Measurements from ENCODE around the gene RBM4B.

RBM4B gene

GRCh38 chr11:66632952-66633351 lies 44.7 kb downstream of the RBM4B start:
- TF ChIP-seq CTCF (IDR thresholded peaks at IDR 0.05; ENCODE audit: insufficient read depth, low read depth, low read length, missing control alignments) = no peak
- no peak overlapping the region for H3K4me3 ChIP-seq (ENCODE audit: low read depth, low read length)
- no peak for DNase-seq (ENCODE audit: low read depth)

GRCh38 chr11:66631883-66632282 lies 45.8 kb downstream of the RBM4B start:
- TF ChIP-seq CTCF (IDR thresholded peaks at IDR 0.05; ENCODE audit: insufficient read depth, low read depth, low read length, missing control alignments) = no peak
- no peak overlapping the region for H3K4me3 ChIP-seq (ENCODE audit: low read depth, low read length)
- no peak for DNase-seq (ENCODE audit: low read depth)

- no peak overlapping the region for H3K4me3 ChIP-seq (ENCODE audit: low read depth, low read length)
- DNase-seq (ENCODE audit: low read depth) = no peak
- TF ChIP-seq CTCF (IDR thresholded peaks at IDR 0.05; ENCODE audit: insufficient read depth, low read depth, low read length, missing control alignments) = no peak
These were observed 48.3 kb downstream of the RBM4B start for GRCh38 chr11:66629356-66629755.

- no peak for TF ChIP-seq CTCF (IDR thresholded peaks at IDR 0.05; ENCODE audit: insufficient read depth, low read depth, low read length, missing control alignments)
- H3K4me3 ChIP-seq (ENCODE audit: low read depth, low read length) = no peak overlapping the region
- DNase-seq (ENCODE audit: low read depth) = no peak
These were observed 49.6 kb downstream of the RBM4B start for GRCh38 chr11:66628061-66628603.

DNA sequence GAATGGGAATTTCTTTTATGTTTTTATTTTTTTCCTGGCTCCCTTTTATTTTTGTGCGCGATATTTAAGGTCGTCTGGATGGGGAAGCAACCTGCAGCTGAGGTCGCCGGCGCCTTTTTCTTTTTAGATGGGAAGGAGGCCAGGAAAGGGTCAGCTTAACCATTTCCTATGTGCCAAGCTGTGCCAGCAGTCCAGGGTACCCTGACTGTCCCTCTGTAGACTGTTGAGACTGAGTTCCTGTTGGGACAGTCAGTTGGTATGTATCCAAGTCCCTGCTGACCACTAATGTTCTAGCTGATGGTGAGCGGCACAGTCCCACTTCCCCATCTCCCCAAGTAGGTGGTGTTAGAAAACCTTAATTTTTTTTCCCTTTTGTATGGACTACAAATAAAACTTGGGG lies 50.8 kb downstream of the RBM4B start:
- no peak for TF ChIP-seq CTCF (IDR thresholded peaks at IDR 0.05; ENCODE audit: insufficient read depth, low read depth, low read length, missing control alignments)
- no peak overlapping the region for H3K4me3 ChIP-seq (ENCODE audit: low read depth, low read length)
- DNase-seq (ENCODE audit: low read depth) = no peak

- DNase-seq (ENCODE audit: low read depth) = no peak
- H3K4me3 ChIP-seq (ENCODE audit: low read depth, low read length) = no peak overlapping the region
- TF ChIP-seq CTCF (IDR thresholded peaks at IDR 0.05; ENCODE audit: insufficient read depth, low read depth, low read length, missing control alignments) = no peak
These were observed 51.3 kb downstream of the RBM4B start for GRCh38 chr11:66626382-66626781.

DNA sequence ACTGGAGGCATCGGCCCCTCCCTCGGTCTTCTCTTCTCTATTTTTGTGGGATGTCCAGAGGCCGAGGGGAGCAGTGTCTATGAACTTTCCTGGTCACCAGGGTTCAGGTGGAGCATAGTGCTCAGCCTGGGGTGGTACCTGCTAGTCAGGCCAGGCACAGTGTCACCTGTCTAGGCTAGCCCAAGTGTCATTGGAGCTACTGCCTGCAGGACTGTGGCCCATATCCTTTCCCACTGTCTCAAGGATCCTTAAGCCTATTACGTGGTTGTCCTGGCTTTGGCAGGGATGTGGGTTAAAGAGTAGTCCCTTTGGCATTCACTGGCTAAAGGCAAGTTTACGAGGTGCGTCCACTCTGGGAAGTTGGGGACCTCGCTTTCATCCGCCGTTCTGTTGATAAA lies 51.9 kb downstream of the RBM4B start:
- DNase-seq (ENCODE audit: low read depth) = no peak
- no peak overlapping the region for H3K4me3 ChIP-seq (ENCODE audit: low read depth, low read length)

More for the DNA sequence above, 51.9 kb downstream of the RBM4B start:
- TF ChIP-seq CTCF (IDR thresholded peaks at IDR 0.05; ENCODE audit: insufficient read depth, low read depth, low read length, missing control alignments) = no peak
